HG02840 (cell line): ENCODE results near the gene MTF2.
"Not testable (repeated sequence)": the region's sequence is repeated elsewhere in the genome, so short reads cannot be mapped to it uniquely, and the experiment has no call there.

Source experiments
- ATAC-seq: cut with Tn5 transposase; IDR thresholded peaks from one replicate; pipeline ENCODE4 v1.9.1; 2021; ENCODE audit warnings: mild to moderate bottlenecking, moderate library complexity, moderate number of reproducible peaks; ENCODE audit not compliant: unreplicated experiment, low FRiP score

The MTF2 gene

GRCh38 chr1:93078986-93079654 is at the start of gene MTF2:
MTF2 (plus strand) TSS chr1:93079283; CDS start chr1:93079527, 244 bp downstream.
- ATAC-seq = peak; percentile 72

DNA sequence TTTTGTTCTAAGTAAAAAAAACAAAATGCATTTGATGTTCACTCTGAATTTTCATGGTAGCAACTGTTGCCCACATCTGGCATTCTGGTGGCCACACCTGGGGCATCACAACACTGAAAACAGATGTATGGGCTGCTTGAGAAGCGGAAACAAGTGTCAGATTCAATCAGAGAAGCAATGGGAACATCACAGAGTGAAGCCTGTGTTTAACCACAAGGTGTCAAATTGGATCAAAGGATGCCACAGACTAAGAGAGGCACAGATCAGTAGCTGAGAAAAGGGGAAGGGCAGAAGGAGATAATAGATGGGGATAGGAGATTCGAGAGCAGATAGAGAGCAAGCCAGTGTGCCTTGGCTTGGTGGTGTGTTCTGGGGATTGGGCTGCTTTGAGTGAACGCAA is 49.8 kb upstream of the MTF2 start:
- no peak for ATAC-seq

- ATAC-seq = not testable (repeated sequence)
Measured at GRCh38 chr1:93030191-93030590, 48.9 kb upstream of the MTF2 start.

DNA sequence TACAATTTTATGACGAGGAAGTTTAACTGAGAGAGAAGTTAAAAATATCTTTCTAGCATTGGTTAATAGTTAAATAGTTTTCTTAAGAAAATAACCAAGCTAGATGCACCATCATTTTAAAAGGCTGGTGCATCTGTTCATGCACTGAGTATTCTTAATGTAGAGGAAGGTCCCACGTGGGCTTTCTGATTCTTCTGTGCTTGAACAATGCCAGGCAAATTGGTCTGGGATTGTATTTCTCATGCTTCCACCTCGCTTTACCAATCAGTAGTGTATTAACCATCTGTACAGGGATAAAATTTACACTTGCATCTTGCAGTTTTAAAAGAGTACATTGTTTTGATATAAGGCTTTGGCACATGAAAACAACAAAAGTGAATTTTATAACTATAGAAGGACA is 47.4 kb upstream of the MTF2 start:
- ATAC-seq = no peak

- no peak for ATAC-seq
Measured at GRCh38 chr1:93033029-93033428, 46.1 kb upstream of the MTF2 start.

DNA sequence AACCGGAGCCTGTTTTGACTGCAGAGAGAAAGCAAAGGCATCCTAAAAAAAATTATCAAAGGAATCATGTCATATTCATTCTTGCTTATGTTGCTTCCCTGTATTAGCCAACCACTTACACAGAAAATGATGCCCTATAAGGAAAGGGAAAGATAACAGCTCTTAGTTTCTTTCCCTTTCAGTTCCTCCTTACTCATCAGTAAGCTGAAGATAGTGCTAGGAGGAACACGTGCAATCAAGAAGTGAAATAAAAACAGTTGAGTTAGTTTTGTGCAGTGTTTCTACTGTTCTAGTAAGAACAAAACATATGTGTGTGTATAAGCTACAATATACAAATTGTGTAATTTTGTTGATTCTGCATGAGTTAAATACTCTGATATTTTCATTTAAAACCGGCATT is 45.3 kb upstream of the MTF2 start:
- ATAC-seq = peak; percentile 78

- ATAC-seq = no peak
Measured at GRCh38 chr1:93034397-93034796, 44.7 kb upstream of the MTF2 start.

- ATAC-seq = no peak
Measured at GRCh38 chr1:93036672-93037071, 42.4 kb upstream of the MTF2 start.

- ATAC-seq = peak; percentile 70
Measured at GRCh38 chr1:93042187-93043056, 36.7 kb upstream of the MTF2 start.

GRCh38 chr1:93043057-93043557 is 36.0 kb upstream of the MTF2 start:
- no peak for ATAC-seq

DNA sequence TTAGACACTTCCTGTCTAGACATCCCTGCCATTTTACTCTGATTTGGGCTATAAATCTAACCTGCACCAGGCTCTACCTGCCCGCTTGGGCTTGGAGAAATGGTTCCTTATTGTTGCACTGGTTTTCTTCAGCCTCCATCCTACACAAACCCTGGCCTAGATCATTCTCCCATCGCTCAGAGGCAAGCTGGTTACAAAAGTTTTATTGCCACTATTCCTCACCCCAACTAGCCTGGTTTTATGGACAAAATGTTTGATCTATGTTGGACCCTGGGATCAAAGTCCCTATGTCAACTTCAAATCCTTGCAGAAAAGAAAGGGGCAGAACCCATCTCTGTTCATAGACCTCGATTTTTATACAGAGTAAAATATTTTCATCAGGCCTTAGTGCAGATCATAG is 31.5 kb upstream of the MTF2 start:
- no peak for ATAC-seq

- no peak for ATAC-seq
Measured at GRCh38 chr1:93051961-93052360, 27.1 kb upstream of the MTF2 start.

GRCh38 chr1:93056214-93056613 is 22.9 kb upstream of the MTF2 start:
- ATAC-seq = no peak

DNA sequence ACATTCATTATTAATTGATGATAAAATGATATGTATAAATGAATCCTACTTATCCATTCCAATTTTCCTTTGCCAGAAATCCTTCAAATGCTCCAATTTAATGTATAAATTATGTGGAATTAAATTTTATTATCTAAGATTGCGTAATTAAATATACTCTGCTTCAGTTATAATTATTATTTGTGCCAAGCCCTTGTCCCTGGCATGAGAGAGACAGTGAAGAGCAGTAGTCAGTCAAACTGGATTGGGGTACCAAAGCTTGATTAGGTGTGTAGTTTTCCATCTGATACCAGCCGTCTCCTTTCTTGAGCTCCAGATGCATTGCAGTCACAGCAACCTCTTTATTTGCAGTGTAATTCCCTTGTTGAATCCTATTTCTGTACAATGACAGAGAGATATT is 22.4 kb upstream of the MTF2 start:
- ATAC-seq = no peak

GRCh38 chr1:93061895-93062792 is 16.9 kb upstream of the MTF2 start:
- ATAC-seq = no peak

DNA sequence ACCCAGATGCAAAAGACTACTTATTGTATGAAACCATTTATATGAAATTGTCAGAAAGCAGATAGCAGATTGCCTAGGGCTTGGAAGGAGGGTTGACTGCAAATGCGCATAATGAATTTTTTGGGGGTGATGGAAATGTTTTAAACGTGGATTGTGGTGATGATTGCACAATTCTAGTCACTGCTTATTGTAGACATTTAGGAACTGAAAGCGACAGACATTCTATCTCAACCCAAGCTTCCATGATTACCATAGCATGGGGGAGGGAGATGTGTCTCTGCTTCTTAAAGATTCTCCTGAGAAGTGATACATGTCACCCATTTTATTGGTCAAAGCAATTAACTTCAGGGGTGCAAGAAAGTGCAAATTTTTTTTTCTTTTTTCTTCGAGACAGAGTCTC is 2.8 kb upstream of the MTF2 start:
- ATAC-seq = no peak

GRCh38 chr1:93078203-93078602 is 880 bp upstream of the MTF2 start:
- no peak for ATAC-seq

- ATAC-seq = no peak
Measured at GRCh38 chr1:93078638-93078985, 471 bp upstream of the MTF2 start.

GRCh38 chr1:93079685-93080141 is 630 bp downstream of the MTF2 start:
- no peak for ATAC-seq

- peak; percentile 57 for ATAC-seq
Measured at GRCh38 chr1:93080179-93080823, 1.2 kb downstream of the MTF2 start.
